Suprapubic skin (tissue), 4 donors: ENCODE data around the gene EPS15.

ENCODE experiments used
- EP300 ChIP-seq: sonication (generic); formaldehyde crosslinking; IDR thresholded peaks from one replicate; pipeline ENCODE4 v1.6.1; 2017; ENCODE audit warnings: antibody characterized with exemption
- POLR2A ChIP-seq, 2 donors: fragments of 450-650 bp; IDR thresholded peaks; one replicate each; pipeline ENCODE4 v1.6.1; 2017; ENCODE audit warnings: antibody characterized with exemption in 2 of 2, mild to moderate bottlenecking in 2 of 2, moderate library complexity in 2 of 2
- POLR2AphosphoS5 ChIP-seq, 3 donors: sonication (generic); formaldehyde crosslinking; IDR thresholded peaks; one replicate each; pipeline ENCODE4 v1.6.1; 2017; ENCODE audit warnings: antibody characterized with exemption in 3 of 3
- TF ChIP-seq, protein P1 (sequence below), 2 donors: fragments of 200-600 bp in 1 of 2; fragments of 450-650 bp in 1 of 2; sonication (generic) in 1 of 2; IDR thresholded peaks; one replicate each; pipeline ENCODE4 v1.5.1; 2016 to 2019; ENCODE audit warnings: antibody characterized with exemption in 2 of 2, mild to moderate bottlenecking in 1 of 2, moderate library complexity in 1 of 2

- TF ChIP-seq, protein P1, sequence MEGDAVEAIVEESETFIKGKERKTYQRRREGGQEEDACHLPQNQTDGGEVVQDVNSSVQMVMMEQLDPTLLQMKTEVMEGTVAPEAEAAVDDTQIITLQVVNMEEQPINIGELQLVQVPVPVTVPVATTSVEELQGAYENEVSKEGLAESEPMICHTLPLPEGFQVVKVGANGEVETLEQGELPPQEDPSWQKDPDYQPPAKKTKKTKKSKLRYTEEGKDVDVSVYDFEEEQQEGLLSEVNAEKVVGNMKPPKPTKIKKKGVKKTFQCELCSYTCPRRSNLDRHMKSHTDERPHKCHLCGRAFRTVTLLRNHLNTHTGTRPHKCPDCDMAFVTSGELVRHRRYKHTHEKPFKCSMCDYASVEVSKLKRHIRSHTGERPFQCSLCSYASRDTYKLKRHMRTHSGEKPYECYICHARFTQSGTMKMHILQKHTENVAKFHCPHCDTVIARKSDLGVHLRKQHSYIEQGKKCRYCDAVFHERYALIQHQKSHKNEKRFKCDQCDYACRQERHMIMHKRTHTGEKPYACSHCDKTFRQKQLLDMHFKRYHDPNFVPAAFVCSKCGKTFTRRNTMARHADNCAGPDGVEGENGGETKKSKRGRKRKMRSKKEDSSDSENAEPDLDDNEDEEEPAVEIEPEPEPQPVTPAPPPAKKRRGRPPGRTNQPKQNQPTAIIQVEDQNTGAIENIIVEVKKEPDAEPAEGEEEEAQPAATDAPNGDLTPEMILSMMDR (IDR thresholded peaks at IDR 0.05), result no peak
- TF ChIP-seq POLR2A (IDR thresholded peaks at IDR 0.05) (no peak), POLR2AphosphoS5 (IDR thresholded peaks at IDR 0.05) (no peak), EP300 (no peak)
Measured at GRCh38 chr1:51498924-51499323, 20.1 kb downstream of the EPS15 start.
